ENCODE measurements around the gene SART3. TPM values are rescaled to one million over a fixed set of nuclear protein-coding genes. Genes with fewer than 3 reads are reported as not detected.
A peak's percentile ranks its signal among the peaks of the same experiment; 100 is the strongest.
"Not testable (repeated sequence)": the region's sequence is repeated elsewhere in the genome, so short reads cannot be mapped to it uniquely, and the experiment has no call there.

The SART3 gene
- total RNA-seq, 1 donor from 2014 or later = 53.7 TPM

- DNase-seq (ENCODE audit: low read depth) = no peak
Measured at GRCh38 chr12:108491256-108491655, 69.7 kb downstream of the SART3 start.

DNA sequence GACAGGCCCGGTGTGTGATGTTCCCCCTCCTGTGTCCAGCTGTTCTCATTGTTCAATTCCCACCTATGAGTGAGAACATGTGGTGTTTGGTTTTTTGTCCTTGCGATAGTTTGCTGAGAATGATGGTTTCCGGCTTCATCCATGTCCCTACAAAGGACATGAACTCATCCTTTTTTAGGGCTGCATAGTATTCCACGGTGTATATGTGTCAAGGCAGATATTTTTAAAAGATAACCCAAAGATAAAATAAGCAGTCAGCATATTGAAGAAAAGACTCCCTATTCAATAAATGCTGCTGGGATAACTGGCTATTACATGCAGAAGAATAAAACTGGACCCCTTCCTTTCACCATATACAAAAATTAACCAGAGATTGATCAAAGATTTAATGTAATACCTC, 73.9 kb downstream of the SART3 start:
- DNase-seq (ENCODE audit: low read depth) = not testable (repeated sequence)

DNA sequence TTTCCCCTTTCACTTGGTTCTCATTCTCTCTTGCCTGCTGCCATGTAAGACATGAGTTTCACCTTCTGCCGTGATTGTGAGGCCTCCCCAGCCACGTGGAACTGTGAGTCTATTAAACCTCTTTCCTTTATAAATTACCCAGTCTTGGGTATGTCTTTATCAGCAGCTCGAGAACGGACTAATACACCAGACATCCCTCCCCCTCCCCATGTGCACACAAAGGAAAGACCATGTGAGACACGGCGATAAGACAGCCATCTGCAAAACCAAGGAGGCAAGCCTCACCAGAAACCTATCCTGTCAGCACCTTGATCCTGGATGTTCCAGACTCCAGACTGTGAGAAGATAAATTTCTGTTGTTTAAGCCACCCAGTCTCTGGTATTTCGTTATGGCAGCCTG, 75.6 kb downstream of the SART3 start:
- not testable (repeated sequence) for DNase-seq (ENCODE audit: low read depth)

DNA sequence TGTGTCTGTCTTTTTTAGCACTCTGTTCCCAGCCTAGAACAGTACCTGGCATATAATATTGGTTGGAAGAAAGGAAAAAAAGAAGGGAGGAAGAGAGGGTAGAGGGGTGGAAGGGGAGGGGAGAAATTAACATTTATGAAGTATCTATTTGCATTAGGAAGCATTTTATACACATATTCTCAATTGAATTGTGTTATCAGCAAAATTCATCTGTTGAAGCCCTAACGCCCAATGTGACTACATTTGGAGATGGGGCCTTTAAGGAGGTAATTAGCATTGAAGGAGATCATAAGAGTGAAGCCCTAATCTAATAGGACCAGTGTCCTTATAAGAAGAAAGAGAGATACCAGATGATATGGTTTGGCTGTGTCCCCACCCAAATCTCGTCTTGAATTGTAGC, 76.1 kb downstream of the SART3 start:
- no peak for DNase-seq (ENCODE audit: low read depth)

- DNase-seq (ENCODE audit: low read depth) = no peak
Measured at GRCh38 chr12:108484431-108484830, 76.5 kb downstream of the SART3 start.

DNA sequence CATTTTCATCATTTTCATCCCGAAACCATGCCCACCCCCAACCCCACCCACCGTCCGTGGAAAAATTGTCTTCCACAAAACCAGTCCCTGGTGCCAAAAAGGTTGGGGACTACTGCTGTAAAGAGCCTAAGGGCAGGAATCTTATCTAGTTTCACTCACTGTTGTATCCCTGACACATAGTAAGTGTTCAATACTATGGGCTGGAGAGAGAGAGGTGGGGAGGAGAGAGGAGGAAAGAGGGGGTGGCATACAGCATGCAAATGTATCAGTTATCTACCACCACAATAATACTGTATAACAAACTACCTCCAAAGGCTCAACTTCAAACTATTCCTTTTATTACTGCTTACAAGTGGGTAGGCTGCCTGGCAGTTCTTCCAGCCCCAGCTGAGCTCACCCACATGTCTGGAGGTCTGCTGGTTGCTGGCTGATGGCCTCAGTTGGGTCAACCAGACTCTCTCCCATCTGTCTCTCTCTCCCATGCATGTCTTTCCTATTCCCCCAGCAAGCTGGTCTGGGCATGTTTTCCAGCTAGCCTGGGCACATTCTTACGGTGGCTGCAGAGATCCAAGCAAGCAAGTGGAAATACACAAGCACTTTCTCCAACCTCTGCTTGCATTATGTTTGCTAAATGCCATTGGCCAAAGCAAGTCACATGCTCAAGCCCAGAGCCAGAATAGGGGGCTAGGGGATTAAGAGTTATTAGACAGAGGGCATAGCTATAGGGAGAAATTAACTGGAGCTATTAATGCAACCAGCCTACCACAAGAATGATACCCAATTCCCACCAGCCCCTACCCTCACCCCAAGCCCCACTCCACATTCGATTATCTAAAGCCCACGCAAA, 77.5 kb downstream of the SART3 start:
- DNase-seq (ENCODE audit: low read depth) = no peak

DNA sequence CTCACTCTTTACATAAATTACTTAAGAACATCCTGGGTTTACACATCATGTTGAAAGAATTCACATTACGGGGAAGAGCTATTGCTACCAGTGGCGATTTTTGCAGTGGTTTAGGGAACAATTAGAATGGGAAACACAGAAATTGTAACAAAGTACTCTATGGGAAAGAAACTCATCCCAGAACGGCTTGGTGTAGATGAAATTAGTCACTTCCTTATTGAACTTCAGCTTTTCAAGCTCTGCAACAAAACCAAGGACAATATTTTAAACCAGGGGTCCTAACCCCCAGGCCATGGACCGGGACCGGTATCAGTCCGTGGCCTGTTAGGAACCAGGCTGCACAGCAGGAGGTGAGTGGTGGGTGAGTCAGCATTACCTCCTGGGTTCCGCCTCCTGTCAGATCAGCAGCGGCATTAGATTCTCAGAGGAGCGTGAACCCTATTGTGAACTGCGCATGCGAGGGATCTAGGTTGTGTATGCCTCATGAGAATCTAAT, 78.2 kb downstream of the SART3 start:
- DNase-seq (ENCODE audit: low read depth) = peak; percentile 57

GRCh38 chr12:108479364-108480070, 81.5 kb downstream of the SART3 start:
- DNase-seq (ENCODE audit: low read depth) = peak; percentile 20

DNA sequence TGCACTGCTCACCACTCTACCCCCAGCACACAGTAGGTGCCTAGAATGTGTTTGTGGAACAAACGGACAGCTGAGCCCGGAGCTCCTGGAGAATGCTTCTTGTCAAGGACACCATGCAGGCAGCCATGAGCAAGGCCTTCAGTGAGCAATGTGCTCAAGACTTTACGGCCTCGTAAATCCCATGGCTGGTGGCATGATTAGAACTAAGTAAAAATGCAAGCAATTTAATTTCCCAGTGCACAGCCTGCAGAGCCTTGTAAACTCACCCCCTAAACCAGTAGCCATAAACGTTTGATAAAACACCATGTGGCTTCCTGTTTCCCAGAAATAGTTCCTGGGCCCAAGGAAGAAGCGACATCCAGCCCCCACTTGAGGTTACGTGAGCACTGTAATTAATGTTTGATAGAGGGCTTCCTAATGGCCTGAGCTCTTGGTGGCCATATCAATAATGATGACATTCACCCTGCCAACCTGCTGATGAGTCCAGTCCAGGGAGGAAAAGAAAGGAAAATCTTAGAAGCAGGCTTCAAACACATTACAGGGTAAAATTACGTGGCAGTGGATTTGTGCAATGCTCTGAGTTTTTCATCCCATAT, 82.3 kb downstream of the SART3 start:
- no peak for DNase-seq (ENCODE audit: low read depth)

- DNase-seq (ENCODE audit: low read depth) = no peak
Measured at GRCh38 chr12:108477881-108478259, 83.1 kb downstream of the SART3 start.

- DNase-seq (ENCODE audit: low read depth) = no peak
Measured at GRCh38 chr12:108477055-108477880, 83.7 kb downstream of the SART3 start.

- DNase-seq (ENCODE audit: low read depth) = no peak
Measured at GRCh38 chr12:108475396-108475795, 85.6 kb downstream of the SART3 start.

DNA sequence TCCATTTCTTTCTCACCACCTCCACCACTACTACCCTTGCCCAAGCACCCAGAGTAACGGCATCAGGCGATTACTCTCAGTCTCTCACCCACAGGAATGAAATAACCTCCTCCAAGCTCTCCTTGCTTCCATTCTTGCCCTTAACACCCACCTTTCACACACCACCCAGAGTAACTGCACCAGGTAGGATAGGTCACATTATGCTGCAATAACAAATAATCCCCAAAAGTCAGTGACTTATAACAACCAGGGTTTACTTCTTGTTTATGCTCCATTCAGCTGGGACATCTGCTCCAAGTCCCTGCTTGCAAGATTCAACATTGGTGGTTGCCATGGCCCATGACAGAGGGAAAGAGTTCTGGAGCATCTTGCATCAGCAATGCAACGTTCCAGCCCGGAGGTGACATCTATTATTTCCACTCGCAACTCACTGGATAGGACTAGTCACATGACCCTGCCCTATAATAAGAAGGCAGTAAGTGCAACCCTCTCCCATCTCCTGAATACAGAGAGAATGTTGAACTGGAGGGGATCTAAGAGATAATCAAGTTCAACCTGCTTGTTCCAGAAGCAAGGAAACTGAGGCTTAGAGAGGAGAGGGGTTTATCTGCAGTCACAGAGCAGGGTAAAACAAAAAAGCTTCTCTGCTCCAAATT, 87.4 kb downstream of the SART3 start:
- no peak for DNase-seq (ENCODE audit: low read depth)

Other genes with a start within 250 kb of the SART3 start
- not detected in 2 replicates for gene CMKLR1, start 221.9 kb downstream of the SART3 start, total RNA-seq
- gene FICD, start 45.9 kb downstream of the SART3 start, total RNA-seq = 6.4 and 7.8 TPM in 2 replicates
- gene ISCU, start 1.4 kb upstream of the SART3 start, total RNA-seq = 101 and 149 TPM in 2 replicates
- gene TMEM119, start 36.9 kb upstream of the SART3 start, total RNA-seq = not detected in 2 replicates
- 0.35 and 2.3 TPM in 2 replicates for gene SELPLG, start 72.7 kb upstream of the SART3 start, total RNA-seq
- 215 and 235 TPM in 2 replicates for gene CORO1C, start 170.3 kb upstream of the SART3 start, total RNA-seq

All from renal cortical epithelial cell (primary cell).